HG03442 (cell line): ENCODE data around the gene ALG9.

Source experiments
- ATAC-seq: cut with Tn5 transposase; IDR thresholded peaks from one replicate; pipeline ENCODE4 v1.9.1; 2021; ENCODE audit warnings: mild to moderate bottlenecking, moderate library complexity; ENCODE audit not compliant: unreplicated experiment

The ALG9 gene

GRCh38 chr11:111836721-111837120 lies 34.7 kb downstream of the ALG9 start:
- ATAC-seq = peak; percentile 72

- ATAC-seq = no peak
Measured at GRCh38 chr11:111836162-111836561, 35.2 kb downstream of the ALG9 start.

- no peak for ATAC-seq
Measured at GRCh38 chr11:111835665-111836064, 35.7 kb downstream of the ALG9 start.

GRCh38 chr11:111834432-111835163 lies 36.8 kb downstream of the ALG9 start:
- no peak for ATAC-seq

GRCh38 chr11:111833524-111833923 lies 37.9 kb downstream of the ALG9 start:
- ATAC-seq = no peak

GRCh38 chr11:111829185-111829968 lies 42.0 kb downstream of the ALG9 start:
- ATAC-seq = peak; percentile 70

- no peak for ATAC-seq
Measured at GRCh38 chr11:111826322-111826950, 44.9 kb downstream of the ALG9 start.

GRCh38 chr11:111823629-111824028 lies 47.8 kb downstream of the ALG9 start:
- no peak for ATAC-seq

- ATAC-seq = no peak
Measured at GRCh38 chr11:111823131-111823530, 48.2 kb downstream of the ALG9 start.

- no peak for ATAC-seq
Measured at GRCh38 chr11:111819829-111820237, 51.5 kb downstream of the ALG9 start.

- no peak for ATAC-seq
Measured at GRCh38 chr11:111819161-111819828, 52.1 kb downstream of the ALG9 start.

- ATAC-seq = no peak
Measured at GRCh38 chr11:111815489-111815888, 55.9 kb downstream of the ALG9 start.

GRCh38 chr11:111814557-111815320 lies 56.6 kb downstream of the ALG9 start:
- ATAC-seq = no peak

- no peak for ATAC-seq
Measured at GRCh38 chr11:111814106-111814505, 57.3 kb downstream of the ALG9 start.

- no peak for ATAC-seq
Measured at GRCh38 chr11:111812211-111812610, 59.2 kb downstream of the ALG9 start.

- ATAC-seq = no peak
Measured at GRCh38 chr11:111811445-111811844, 59.9 kb downstream of the ALG9 start.

GRCh38 chr11:111808834-111809233 lies 62.5 kb downstream of the ALG9 start:
- ATAC-seq = no peak

GRCh38 chr11:111808063-111808588 lies 63.3 kb downstream of the ALG9 start:
- ATAC-seq = no peak

- ATAC-seq = no peak
Measured at GRCh38 chr11:111807076-111807475, 64.3 kb downstream of the ALG9 start.

- no peak for ATAC-seq
Measured at GRCh38 chr11:111801135-111801534, 70.2 kb downstream of the ALG9 start.
